NCI-H2029 treated with DMSO at 0.1 percent for 48 hours (cell line): ENCODE measurements around the gene CDH23.

Experiments
- DNase-seq: peaks from one replicate; lab custom pipeline; 2025; lab: John Stamatoyannopoulos, UW

CDH23 gene

GRCh38 chr10:71777213-71777985, 380.7 kb downstream of the CDH23 start:
- no peak for DNase-seq

GRCh38 chr10:71778071-71778825, 381.5 kb downstream of the CDH23 start:
- no peak for DNase-seq

GRCh38 chr10:71779641-71780040, 382.9 kb downstream of the CDH23 start:
- DNase-seq = no peak

GRCh38 chr10:71780156-71780555, 383.4 kb downstream of the CDH23 start:
- DNase-seq = no peak

GRCh38 chr10:71780719-71781118, 384.0 kb downstream of the CDH23 start:
- no peak for DNase-seq

GRCh38 chr10:71782221-71782916, 385.6 kb downstream of the CDH23 start:
- DNase-seq = no peak

- no peak for DNase-seq
Observed at GRCh38 chr10:71782917-71783490, 386.3 kb downstream of the CDH23 start.

- DNase-seq = no peak
Observed at GRCh38 chr10:71783917-71784678, 387.4 kb downstream of the CDH23 start.

- DNase-seq = no peak
Observed at GRCh38 chr10:71784679-71785272, 388.1 kb downstream of the CDH23 start.

- DNase-seq = no peak
Observed at GRCh38 chr10:71788954-71789353, 392.2 kb downstream of the CDH23 start.

- no peak for DNase-seq
Observed at GRCh38 chr10:71789871-71790270, 393.2 kb downstream of the CDH23 start.

- no peak for DNase-seq
Observed at GRCh38 chr10:71790749-71791440, 394.2 kb downstream of the CDH23 start.

- no peak for DNase-seq
Observed at GRCh38 chr10:71795248-71795647, 398.5 kb downstream of the CDH23 start.

GRCh38 chr10:71796749-71797405, 400.2 kb downstream of the CDH23 start:
- DNase-seq = no peak

GRCh38 chr10:71797533-71798307, 401.0 kb downstream of the CDH23 start:
- DNase-seq = no peak

GRCh38 chr10:71798308-71798624, 401.5 kb downstream of the CDH23 start:
- no peak for DNase-seq

- DNase-seq = no peak
Observed at GRCh38 chr10:71799112-71799511, 402.4 kb downstream of the CDH23 start.

GRCh38 chr10:71799608-71800453, 403.1 kb downstream of the CDH23 start:
- no peak for DNase-seq

- no peak for DNase-seq
Observed at GRCh38 chr10:71801361-71801760, 404.6 kb downstream of the CDH23 start.
